GM12878 (cell line): ENCODE results near the gene IL18RAP. TPM values are rescaled to one million over a fixed set of nuclear protein-coding genes. Genes with fewer than 3 reads are reported as not detected.

Experiments used
- ATAC-seq: fragments of 200-7000 bp; cut with Tn5 transposase; 3 replicates; pipeline ENCODE4 v1.9.1; 2020; ENCODE audit warnings: mild to moderate bottlenecking, moderate library complexity
- BruUV-seq: library from RNA; stranded (reverse); fragments of 400-500 nt; replicated peaks from 2 replicates; lab custom pipeline; 2021; lab: Mats Ljungman, UMichigan
- CTCF ChIA-PET: fragments of 300-600 bp; sonication (Branson Sonifier 250); formaldehyde crosslinking; extraction: SDS; loops from one replicate; lab custom pipeline; 2021; ENCODE audit warnings: inconsistent platforms; lab: Yijun Ruan, JAX
- POLR2A ChIA-PET: fragments of 350-600 bp; formaldehyde crosslinking; extraction: SDS; loops from one replicate; lab custom pipeline; 2021; ENCODE audit warnings: inconsistent platforms; lab: Charles Lee
- RAD21 ChIA-PET: fragments of 300-600 bp; sonication (Branson Sonifier 250); formaldehyde crosslinking; loops from one replicate; lab custom pipeline; 2023; ENCODE audit warnings: antibody characterized with exemption; ENCODE audit not compliant: unreplicated experiment; lab: Charles Lee
- SMC1A ChIA-PET: fragments of 300-600 bp; sonication (Branson Sonifier 250); formaldehyde crosslinking; loops from one replicate; lab custom pipeline; 2023; ENCODE audit not compliant: unreplicated experiment, uncharacterized antibody; lab: Charles Lee
- DNase-seq: peaks from one replicate; pipeline ENCODE4 v3.0.0-alpha.2; 2011; ENCODE audit warnings: low read depth, low spot score
- FAIRE-seq: peaks from 3 replicates; lab custom pipeline; 2011; peaks lifted over from hg19 to GRCh38; lab: Jason Lieb, UNC
- H2AFZ ChIP-seq: 2 replicates; pipeline ENCODE4 v1.6.0; 2011; ENCODE audit warnings: low read depth, low read length, control low read depth; ENCODE audit not compliant: control insufficient read depth
- H3K27ac ChIP-seq: 2 replicates; pipeline ENCODE4 v1.5.1; 2011; ENCODE audit warnings: control low read depth; ENCODE audit not compliant: control insufficient read depth, insufficient read depth
- H3K27me3 ChIP-seq, 2 experiments: replicated peaks in 1 of 2; 2 replicates each; pipeline versions ENCODE4 v1.6.0 to v1.6.1; 2011; ENCODE audit warnings: low read length in 1 of 2; ENCODE audit not compliant: control insufficient read depth in 2 of 2, insufficient read depth in 2 of 2
- H3K36me3 ChIP-seq, 2 experiments: 2 replicates each; pipeline ENCODE4 v1.5.1; 2011; ENCODE audit warnings: low read length in 1 of 2; ENCODE audit not compliant: control insufficient read depth in 2 of 2, insufficient read depth in 2 of 2
- H3K4me1 ChIP-seq: 2 replicates; pipeline ENCODE4 v1.6.1; 2011; ENCODE audit warnings: mild to moderate bottlenecking, low read length, moderate library complexity, mixed read lengths; ENCODE audit not compliant: control insufficient read depth, insufficient read depth
- H3K4me2 ChIP-seq: 2 replicates; pipeline ENCODE4 v1.6.0; 2011; ENCODE audit warnings: control low read depth; ENCODE audit not compliant: control insufficient read depth, insufficient read depth
- H3K4me3 ChIP-seq: fragments of 200-600 bp; sonication (generic); 2 replicates; pipeline ENCODE4 v1.5.1; 2016
- H3K79me2 ChIP-seq: 2 replicates; pipeline ENCODE4 v1.6.0; 2011; ENCODE audit warnings: low read length; ENCODE audit not compliant: control insufficient read depth, insufficient read depth
- H3K9ac ChIP-seq: 2 replicates; pipeline ENCODE4 v1.8.0; 2011; ENCODE audit warnings: low read length, control low read depth, mixed read lengths; ENCODE audit not compliant: control insufficient read depth, insufficient read depth
- H3K9me3 ChIP-seq: replicated peaks from 3 replicates; pipeline ENCODE4 v1.5.1; 2011; ENCODE audit warnings: mild to moderate bottlenecking, low read length; ENCODE audit not compliant: control insufficient read depth, insufficient read depth
- H4K20me1 ChIP-seq: 2 replicates; pipeline ENCODE4 v1.6.0; 2011; ENCODE audit not compliant: control insufficient read depth, insufficient read depth
- FOXM1 ChIP-seq: IDR thresholded peaks from 2 replicates; pipeline ENCODE4 v1.6.1; 2012; ENCODE audit warnings: low read depth, mild to moderate bottlenecking, inconsistent platforms, low read length, moderate library complexity
- IRF4 ChIP-seq: IDR thresholded peaks from 2 replicates; pipeline ENCODE4 v1.6.1; 2011; ENCODE audit warnings: low read depth, low read length
- MEF2B ChIP-seq: fragments of 450-650 bp; IDR thresholded peaks from 2 replicates; pipeline ENCODE4 v1.6.1; 2018; ENCODE audit warnings: mild to moderate bottlenecking, moderate library complexity; ENCODE audit not compliant: partially characterized antibody, poor library complexity, severe bottlenecking
- PML ChIP-seq: IDR thresholded peaks from 2 replicates; pipeline ENCODE4 v1.6.1; 2012; ENCODE audit warnings: low read length, inconsistent platforms
- RFX5 ChIP-seq: IDR thresholded peaks from 2 replicates; pipeline ENCODE4 v1.6.1; 2011; ENCODE audit warnings: low read depth, low read length, improper control_type of control experiment
- SPI1 ChIP-seq: IDR thresholded peaks from 2 replicates; pipeline ENCODE4 v1.6.1; 2011; ENCODE audit warnings: low read depth, mild to moderate bottlenecking, low read length, moderate library complexity, borderline replicate concordance; ENCODE audit not compliant: insufficient read depth
- SUZ12 ChIP-seq: fragments of 200-600 bp; sonication (generic); IDR thresholded peaks from one replicate; pipeline ENCODE4 v1.6.1; 2018; ENCODE audit warnings: antibody characterized with exemption, mild to moderate bottlenecking; ENCODE audit not compliant: unreplicated experiment
- WGBS: methylation state at CpG from one replicate; pipeline ENCODE4 v1.1.6; 2016; ENCODE audit warnings: low lambda C conversion rate; ENCODE audit not compliant: insufficient replicate concordance, insufficient coverage; ENCODE audit errors: missing lambda C conversion rate; 5-methylcytosine and 5-hydroxymethylcytosine counted together
- in situ Hi-C: fragments of 300-500 bp; cut with MboI; formaldehyde crosslinking; loops from 9 replicates; pipeline ENCODE4 v1.14.3; 2018; ENCODE audit warnings: mixed read lengths
- intact Hi-C: fragments of 100-400 bp; cut with micrococcal nuclease; formaldehyde crosslinking; loops from one replicate; pipeline ENCODE4 v1.14.2; 2022; ENCODE audit not compliant: unreplicated experiment
- polyA plus RNA-seq, 11 experiments: library from polyadenylated mRNA; depleted of rRNA in 4 of 11; unstranded in 6 of 11; stranded (reverse) in 5 of 11; fragments of >200 nt; fragmentation: Nextera tagmentation in 4 of 11; fragmentation: Illumina TruSeq in 1 of 11; extraction: Ambion mirVana in 4 of 11; extraction: Trizol in 1 of 11; gene quantifications; 1 replicate in 1 of 11; 2 replicates in 10 of 11; pipeline versions ENCODE4 v1.2.1 to v1.2.3, GENCODE V29; 2011 to 2016; ENCODE audit warnings: inconsistent platforms in 2 of 11, missing spikeins in 2 of 11, low read depth in 1 of 11
- total RNA-seq, 4 experiments: library from RNA; depleted of rRNA in 3 of 4; stranded (reverse); fragments of >200 nt in 3 of 4; fragmentation: Illumina TruSeq in 1 of 4; extraction: Trizol in 1 of 4; gene quantifications; 2 replicates each; pipeline versions ENCODE4 v1.2.1 to v1.2.3, GENCODE V29; 2013 to 2021

Gene IL18RAP
- total and polyA plus RNA-seq, 10 of the 15 experiments (the other 5 are each of a cell fraction or from before 2014, with no cell fraction given): 0.37 to 1.6 (median 0.75) TPM; not detected in 1

GRCh38 chr2:102434655-102435381 lies 11.9 kb downstream of the IL18RAP start (continued):
- TF ChIP-seq SUZ12 (no peak), PML (no peak), RFX5 (no peak), IRF4 (0 out of 2 replicates have a peak, but pooled peaks have one; percentile 14), MEF2B (peak; percentile 55)

- in situ Hi-C loops (no loop called here), intact Hi-C loops (loop anchor here (1.0 to 5.0 kb wide), 3 partner anchors 17 to 353 kb away; no protein-coding TSS in a partner anchor)
- ChIA-PET CTCF (interaction anchor here (0.5 to 5.8 kb wide), 11 partner anchors 11 to 430 kb away, joined by 3 to 34 read pairs (median 3); partner anchors contain the start of gene IL18RAP), SMC1A (interaction anchor here (0.7 to 5.0 kb wide), 11 partner anchors 10 to 552 kb away, joined by 3 to 24 read pairs (median 4); no protein-coding TSS in a partner anchor), RAD21 (interaction anchor here (1.1 to 2.3 kb wide), 12 partner anchors 11 to 606 kb away, joined by 3 to 8 read pairs (median 4); partner anchors contain the start of gene IL18R1), POLR2A (interaction anchor here (0.7 to 1.7 kb wide), 4 partner anchors 11 to 410 kb away, joined by 3 to 7 read pairs (median 4); no protein-coding TSS in a partner anchor)
- FAIRE-seq (no peak), DNase-seq (no peak), ATAC-seq (peak; percentile 31)
- Histone ChIP-seq H3K4me1 (peaks cover 21% of the 10 kb centered on the region), H3K9me3 (no peaks in the 10 kb centered on the region; the same call in 1 of the 3 replicates), H3K4me3 (0 out of 2 replicates have a peak overlapping the region, but pooled peaks have one; percentile 40), H3K4me2 (peak overlapping the region; percentile 82; the same call in 1 of the 2 replicates), H3K27ac (peak overlapping the region; percentile 76), H3K27me3 (no peaks in the 10 kb centered on the region), H4K20me1 (no peaks in the 10 kb centered on the region), H2AFZ (no peak overlapping the region), H3K9ac (no peak overlapping the region), H3K36me3 (no peaks in the 10 kb centered on the region), H3K79me2 (no peaks in the 10 kb centered on the region)
- TF ChIP-seq SPI1: no peak
- 0 out of 2 replicates have a peak, but pooled peaks have one; percentile 0 for TF ChIP-seq FOXM1
- WGBS: 52% methylated on average over 2 of the region's 2 CpGs
- BruUV-seq: no TSS peak
Observed at GRCh38 chr2:102435741-102436140, 12.8 kb downstream of the IL18RAP start.
